HG03097 (cell line): Measurements from ENCODE around the gene ZNF526.

Source experiments
- ATAC-seq: cut with Tn5 transposase; IDR thresholded peaks from one replicate; pipeline ENCODE4 v1.9.1; 2021; ENCODE audit not compliant: unreplicated experiment, low FRiP score

The ZNF526 gene

GRCh38 chr19:42219812-42220750, at the start of gene ZNF526:
Gene ZNF526, plus strand, starts transcription at chr19:42220312. Its CDS starts 4,092 bp downstream, at chr19:42224404.
- peak; percentile 65 for ATAC-seq

GRCh38 chr19:42170715-42171114, 49.4 kb upstream of the ZNF526 start:
- ATAC-seq: no peak

GRCh38 chr19:42172261-42172660, 47.9 kb upstream of the ZNF526 start:
- no peak for ATAC-seq

- ATAC-seq: no peak
These were observed 46.4 kb upstream of the ZNF526 start for GRCh38 chr19:42173695-42174094.

- no peak for ATAC-seq
These were observed 45.9 kb upstream of the ZNF526 start for GRCh38 chr19:42174188-42174587.

- no peak for ATAC-seq
These were observed 45.0 kb upstream of the ZNF526 start for GRCh38 chr19:42174958-42175734.

- no peak for ATAC-seq
These were observed 44.0 kb upstream of the ZNF526 start for GRCh38 chr19:42175952-42176648.

- ATAC-seq: no peak
These were observed 43.5 kb upstream of the ZNF526 start for GRCh38 chr19:42176649-42176989.

- ATAC-seq: no peak
These were observed 43.0 kb upstream of the ZNF526 start for GRCh38 chr19:42176990-42177685.

- no peak for ATAC-seq
These were observed 42.5 kb upstream of the ZNF526 start for GRCh38 chr19:42177686-42178019.

GRCh38 chr19:42178791-42179674, 41.1 kb upstream of the ZNF526 start:
- ATAC-seq: no peak

- ATAC-seq: no peak
These were observed 35.7 kb upstream of the ZNF526 start for GRCh38 chr19:42184401-42184861.

- ATAC-seq: no peak
These were observed 34.8 kb upstream of the ZNF526 start for GRCh38 chr19:42185277-42185676.

- ATAC-seq: no peak
These were observed 31.4 kb upstream of the ZNF526 start for GRCh38 chr19:42188665-42189064.

- no peak for ATAC-seq
These were observed 31.0 kb upstream of the ZNF526 start for GRCh38 chr19:42189133-42189532.

GRCh38 chr19:42191330-42191729, 28.8 kb upstream of the ZNF526 start:
- no peak for ATAC-seq

- no peak for ATAC-seq
These were observed 28.3 kb upstream of the ZNF526 start for GRCh38 chr19:42191855-42192254.

- ATAC-seq: no peak
These were observed 26.8 kb upstream of the ZNF526 start for GRCh38 chr19:42193294-42193693.

- ATAC-seq: no peak
These were observed 26.4 kb upstream of the ZNF526 start for GRCh38 chr19:42193706-42194105.
